Fibroblast of pulmonary artery (primary cell): ENCODE measurements around the gene GTF2E1.

Source experiments
- DNase-seq: peaks from one replicate; pipeline ENCODE4 v3.0.0-alpha.2; 2010; ENCODE audit warnings: low read depth
- H3K4me3 ChIP-seq: replicated peaks from 2 replicates; pipeline ENCODE4 v1.5.1; 2011; ENCODE audit warnings: low read depth, mild to moderate bottlenecking, control low read depth, low read length, moderate library complexity
- TF ChIP-seq, protein P1 (sequence below): IDR thresholded peaks from 2 replicates; pipeline ENCODE4 v1.5.1; 2011; ENCODE audit warnings: mild to moderate bottlenecking, control low read depth, low read length, inconsistent platforms; ENCODE audit errors: missing control alignments

GTF2E1 gene

DNA sequence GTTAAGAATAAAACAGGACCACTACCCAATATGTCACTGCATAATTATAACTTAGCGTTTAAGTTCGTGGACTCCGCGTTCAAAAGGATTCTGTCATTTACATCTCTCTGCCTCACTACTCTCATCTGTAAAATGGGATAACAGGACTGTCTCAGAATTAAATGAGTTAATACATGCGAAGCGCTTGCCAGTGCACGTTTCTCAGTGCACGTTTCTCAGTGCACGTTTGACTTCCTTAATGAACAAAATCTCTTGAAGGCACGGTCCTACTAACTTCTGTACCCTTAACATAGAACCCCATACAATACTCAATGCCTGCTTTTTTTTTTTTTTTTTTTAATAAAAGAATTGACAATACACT lies 727 bp upstream of the GTF2E1 start:
- DNase-seq = peak; percentile 51
- TF ChIP-seq, protein P1, sequence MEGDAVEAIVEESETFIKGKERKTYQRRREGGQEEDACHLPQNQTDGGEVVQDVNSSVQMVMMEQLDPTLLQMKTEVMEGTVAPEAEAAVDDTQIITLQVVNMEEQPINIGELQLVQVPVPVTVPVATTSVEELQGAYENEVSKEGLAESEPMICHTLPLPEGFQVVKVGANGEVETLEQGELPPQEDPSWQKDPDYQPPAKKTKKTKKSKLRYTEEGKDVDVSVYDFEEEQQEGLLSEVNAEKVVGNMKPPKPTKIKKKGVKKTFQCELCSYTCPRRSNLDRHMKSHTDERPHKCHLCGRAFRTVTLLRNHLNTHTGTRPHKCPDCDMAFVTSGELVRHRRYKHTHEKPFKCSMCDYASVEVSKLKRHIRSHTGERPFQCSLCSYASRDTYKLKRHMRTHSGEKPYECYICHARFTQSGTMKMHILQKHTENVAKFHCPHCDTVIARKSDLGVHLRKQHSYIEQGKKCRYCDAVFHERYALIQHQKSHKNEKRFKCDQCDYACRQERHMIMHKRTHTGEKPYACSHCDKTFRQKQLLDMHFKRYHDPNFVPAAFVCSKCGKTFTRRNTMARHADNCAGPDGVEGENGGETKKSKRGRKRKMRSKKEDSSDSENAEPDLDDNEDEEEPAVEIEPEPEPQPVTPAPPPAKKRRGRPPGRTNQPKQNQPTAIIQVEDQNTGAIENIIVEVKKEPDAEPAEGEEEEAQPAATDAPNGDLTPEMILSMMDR = no peak
- H3K4me3 ChIP-seq = peak overlapping the region; percentile 98

DNA sequence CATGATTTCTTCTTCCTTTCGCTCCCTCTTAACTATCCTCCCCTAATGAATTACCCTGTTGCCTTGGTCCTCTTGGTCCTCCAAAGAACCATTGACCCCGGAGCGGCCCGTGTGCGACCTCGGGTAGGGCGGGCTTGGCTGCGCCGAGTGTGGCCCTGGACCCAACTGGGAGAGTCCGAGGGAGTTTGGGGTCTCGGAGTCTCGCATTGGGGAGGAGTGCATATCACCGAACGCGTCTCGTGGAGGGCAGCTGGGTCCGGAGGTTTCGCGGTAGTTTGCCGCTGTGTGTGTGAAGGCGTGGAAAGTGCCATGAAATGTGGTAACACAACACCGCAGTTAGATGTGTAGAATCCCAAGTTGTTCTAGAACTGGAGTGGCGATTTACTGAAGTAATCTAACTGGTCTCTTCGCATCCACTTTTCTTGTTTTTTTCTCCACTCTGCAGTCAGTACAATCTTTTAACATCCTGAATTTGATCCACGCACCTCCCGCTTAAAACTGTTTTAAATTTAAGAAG lies 363 bp downstream of the GTF2E1 start:
- peak overlapping the region; percentile 98 for H3K4me3 ChIP-seq
- peak; percentile 33 for DNase-seq
- TF ChIP-seq, protein P1 = no peak

DNA sequence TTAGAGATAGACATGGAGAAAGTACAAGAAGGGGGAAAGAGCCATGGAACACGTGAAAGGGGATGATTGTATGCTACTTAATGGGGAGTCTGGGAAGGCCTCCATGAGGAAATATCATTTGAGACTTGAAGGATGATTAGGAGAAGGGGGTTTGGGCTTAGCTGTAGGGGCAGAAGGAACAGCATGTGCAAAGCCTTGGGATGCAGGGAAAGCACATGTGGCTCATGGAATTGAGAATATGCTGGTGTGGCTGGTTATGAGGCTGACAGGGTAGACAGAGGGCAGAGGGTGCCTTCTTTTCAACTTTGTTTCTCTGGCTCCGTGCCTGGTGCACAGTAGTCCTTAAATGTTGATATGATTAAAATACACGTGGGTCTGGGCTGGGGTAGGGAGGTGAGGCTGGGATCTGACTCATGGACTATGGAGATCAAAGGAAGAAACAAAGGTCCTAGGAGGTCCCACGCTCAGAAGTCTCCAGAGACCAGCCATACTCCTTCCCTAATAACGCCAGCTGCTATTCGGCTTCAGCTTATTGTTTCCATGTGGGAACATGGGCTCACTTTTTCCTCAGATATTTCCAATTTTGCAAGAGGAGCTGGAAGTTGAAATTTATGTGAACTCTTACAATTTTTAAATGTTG lies 1.1 kb downstream of the GTF2E1 start:
- DNase-seq = peak; percentile 22
- H3K4me3 ChIP-seq = peak overlapping the region; percentile 98
- TF ChIP-seq, protein P1 = no peak

- no peak for DNase-seq
- no peak overlapping the region for H3K4me3 ChIP-seq
- TF ChIP-seq, protein P1 = no peak
Observed at GRCh38 chr3:120745466-120745865, 2.9 kb downstream of the GTF2E1 start.

DNA sequence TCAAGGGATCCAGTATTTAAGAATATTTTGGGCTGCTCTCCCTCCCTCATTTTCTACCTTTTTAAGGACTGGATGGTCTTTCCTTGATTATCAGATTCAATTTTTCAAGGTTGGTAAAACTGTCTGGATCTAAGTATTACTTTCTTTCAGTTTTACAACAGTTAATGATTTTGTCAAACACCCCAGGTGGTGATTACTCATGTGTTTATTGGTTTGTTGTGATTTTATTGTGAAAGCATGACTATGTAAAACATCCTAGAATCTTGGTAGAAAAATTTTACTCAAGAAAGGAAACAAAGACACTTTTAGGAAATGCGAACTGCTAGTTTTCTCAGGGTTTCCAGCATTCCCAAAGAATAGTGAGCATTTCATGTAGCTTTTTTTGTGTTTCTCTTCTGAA lies 7.3 kb downstream of the GTF2E1 start:
- TF ChIP-seq, protein P1 = no peak
- no peak overlapping the region for H3K4me3 ChIP-seq
- no peak for DNase-seq

GRCh38 chr3:120752230-120752629 lies 9.7 kb downstream of the GTF2E1 start:
- no peak for DNase-seq
- TF ChIP-seq, protein P1 = no peak
- no peak overlapping the region for H3K4me3 ChIP-seq

GRCh38 chr3:120752865-120753264 lies 10.3 kb downstream of the GTF2E1 start:
- no peak for DNase-seq
- TF ChIP-seq, protein P1 = no peak

More at GRCh38 chr3:120752865-120753264, 10.3 kb downstream of the GTF2E1 start:
- H3K4me3 ChIP-seq = no peak overlapping the region
